22Rv1 (cell line): ENCODE results near the gene BAIAP3.

Experiments
- H3K27ac ChIP-seq: fragments of 450-650 bp; 2 replicates; pipeline ENCODE4 v1.5.1; 2017
- ZFX ChIP-seq: fragments of 450-650 bp; IDR thresholded peaks from 2 replicates; pipeline ENCODE4 v1.6.1; 2017; ENCODE audit warnings: antibody characterized with exemption, borderline replicate concordance
- TF ChIP-seq, protein P1 (sequence below): fragments of 450-650 bp; IDR thresholded peaks from 2 replicates; pipeline ENCODE4 v1.5.1; 2017; ENCODE audit warnings: mild to moderate bottlenecking

BAIAP3 gene

GRCh38 chr16:1385232-1385631, 51.8 kb downstream of the BAIAP3 start:
- no peak for TF ChIP-seq ZFX
- TF ChIP-seq, protein P1, sequence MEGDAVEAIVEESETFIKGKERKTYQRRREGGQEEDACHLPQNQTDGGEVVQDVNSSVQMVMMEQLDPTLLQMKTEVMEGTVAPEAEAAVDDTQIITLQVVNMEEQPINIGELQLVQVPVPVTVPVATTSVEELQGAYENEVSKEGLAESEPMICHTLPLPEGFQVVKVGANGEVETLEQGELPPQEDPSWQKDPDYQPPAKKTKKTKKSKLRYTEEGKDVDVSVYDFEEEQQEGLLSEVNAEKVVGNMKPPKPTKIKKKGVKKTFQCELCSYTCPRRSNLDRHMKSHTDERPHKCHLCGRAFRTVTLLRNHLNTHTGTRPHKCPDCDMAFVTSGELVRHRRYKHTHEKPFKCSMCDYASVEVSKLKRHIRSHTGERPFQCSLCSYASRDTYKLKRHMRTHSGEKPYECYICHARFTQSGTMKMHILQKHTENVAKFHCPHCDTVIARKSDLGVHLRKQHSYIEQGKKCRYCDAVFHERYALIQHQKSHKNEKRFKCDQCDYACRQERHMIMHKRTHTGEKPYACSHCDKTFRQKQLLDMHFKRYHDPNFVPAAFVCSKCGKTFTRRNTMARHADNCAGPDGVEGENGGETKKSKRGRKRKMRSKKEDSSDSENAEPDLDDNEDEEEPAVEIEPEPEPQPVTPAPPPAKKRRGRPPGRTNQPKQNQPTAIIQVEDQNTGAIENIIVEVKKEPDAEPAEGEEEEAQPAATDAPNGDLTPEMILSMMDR, result no peak

GRCh38 chr16:1387331-1387730, 53.9 kb downstream of the BAIAP3 start:
- no peak overlapping the region for H3K27ac ChIP-seq
- TF ChIP-seq ZFX, result no peak
- TF ChIP-seq, protein P1, result no peak

More at GRCh38 chr16:1385232-1385631, 51.8 kb downstream of the BAIAP3 start:
- H3K27ac ChIP-seq, result no peak overlapping the region

DNA sequence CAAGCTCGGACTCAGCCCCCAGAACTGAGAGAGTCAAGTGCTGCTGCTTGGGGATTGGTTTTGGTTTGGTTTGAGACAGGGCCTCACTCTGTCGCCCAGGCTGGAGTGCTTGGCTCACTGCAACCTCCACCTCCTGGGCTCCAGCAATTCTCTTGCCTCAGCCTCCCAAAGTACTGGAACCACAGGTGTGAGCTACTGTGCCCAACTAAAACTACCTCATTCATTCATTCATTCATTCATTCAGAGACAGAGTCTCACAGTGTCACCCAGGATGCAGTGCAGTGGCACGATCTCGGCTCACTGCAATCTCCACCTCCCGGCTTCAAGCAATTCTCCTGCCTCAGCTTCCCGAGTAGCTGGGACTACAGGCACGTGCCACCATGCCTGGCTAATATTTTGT, 56.3 kb downstream of the BAIAP3 start:
- TF ChIP-seq, protein P1, result no peak
- TF ChIP-seq ZFX, result no peak
- no peak overlapping the region for H3K27ac ChIP-seq

GRCh38 chr16:1390239-1390779, 56.9 kb downstream of the BAIAP3 start:
- no peak overlapping the region for H3K27ac ChIP-seq
- TF ChIP-seq, protein P1, result no peak
- no peak for TF ChIP-seq ZFX

GRCh38 chr16:1392826-1393225, 59.4 kb downstream of the BAIAP3 start:
- TF ChIP-seq, protein P1, result no peak
- TF ChIP-seq ZFX, result no peak

GRCh38 chr16:1393613-1394176, 60.2 kb downstream of the BAIAP3 start:
- no peak overlapping the region for H3K27ac ChIP-seq
- no peak for TF ChIP-seq ZFX
- TF ChIP-seq, protein P1, result no peak

More at GRCh38 chr16:1392826-1393225, 59.4 kb downstream of the BAIAP3 start:
- no peak overlapping the region for H3K27ac ChIP-seq

DNA sequence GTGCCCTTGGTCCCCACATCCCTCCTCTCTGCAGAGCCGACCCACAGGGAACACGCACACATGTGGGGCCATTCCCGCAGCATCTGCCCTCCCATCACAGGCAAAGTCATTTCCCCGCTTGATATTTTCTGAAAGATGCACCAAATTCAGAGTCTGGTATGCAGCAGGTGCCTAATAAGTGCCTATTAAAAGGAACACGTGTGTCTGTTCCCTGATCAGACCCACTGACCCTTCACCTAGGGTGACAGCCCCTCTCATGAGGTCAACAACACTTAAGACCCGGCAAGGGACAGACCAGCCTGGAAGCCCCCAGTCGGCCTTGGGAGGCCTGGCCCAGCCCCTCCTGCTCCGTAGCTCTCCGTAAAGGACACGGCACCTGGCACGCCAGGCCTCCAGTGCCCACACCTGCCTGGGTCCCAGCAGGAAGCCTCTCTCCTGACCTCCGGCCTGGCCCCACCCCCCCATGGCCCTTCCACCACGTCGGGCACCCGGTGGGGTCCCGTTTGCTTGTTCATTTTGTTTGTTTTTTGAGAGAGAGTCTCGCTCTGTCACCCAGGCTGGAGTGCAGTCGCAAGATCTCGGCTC, 61.0 kb downstream of the BAIAP3 start:
- TF ChIP-seq ZFX, result no peak
- TF ChIP-seq, protein P1, result no peak
- no peak overlapping the region for H3K27ac ChIP-seq
